ENCODE data around the gene SCUBE2.

Gene SCUBE2

DNA sequence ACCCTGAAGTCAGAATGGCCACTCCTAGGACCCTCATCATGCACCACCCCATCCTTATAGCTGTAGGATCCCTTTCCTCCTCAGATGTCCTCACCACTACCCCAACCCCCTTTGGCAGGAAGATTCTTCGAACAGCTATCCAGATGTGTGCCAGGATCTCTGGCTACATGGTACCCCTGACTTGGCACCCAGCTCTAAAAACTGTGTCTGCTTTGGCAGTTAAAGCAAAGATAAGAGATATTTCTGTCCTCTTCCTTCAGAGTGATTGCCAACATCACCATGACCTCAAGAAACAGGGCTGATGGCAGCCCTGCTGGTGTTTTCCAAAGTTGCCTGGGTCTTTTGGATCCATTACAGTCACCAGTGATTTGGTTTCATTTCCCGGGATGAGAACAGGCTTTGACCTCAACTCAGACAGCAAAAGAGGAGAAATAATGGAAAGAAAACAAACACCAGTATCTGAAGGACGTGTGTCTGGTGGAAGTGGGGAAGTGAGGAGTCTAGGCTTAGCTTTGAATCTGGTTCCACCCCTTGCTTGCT is 83.3 kb downstream of the SCUBE2 start:
- Histone ChIP-seq H3K14ac (ENCODE audit: low read length) (no peak overlapping the region), H2BK5ac (ENCODE audit: low read depth, low read length, poor library complexity) (no peak overlapping the region), H3K4me1 (ENCODE audit: control insufficient read depth in 1 of 2, insufficient read depth in 2 of 2, low read length in 2 of 2) (peaks cover 12 to 13% of the 10 kb centered on the region in 2 experiments), H3K36me3 (ENCODE audit: control insufficient read depth in 1 of 2, insufficient read depth in 2 of 2, low read length in 2 of 2) (no peaks in the 10 kb centered on the region), H4K91ac (ENCODE audit: low read depth, low read length) (no peak overlapping the region), H4K8ac (ENCODE audit: low read depth, low read length) (no peak overlapping the region), H3K9me3 (ENCODE audit: insufficient read depth, low read depth, low read length) (peaks cover 7% of the 10 kb centered on the region), H2AFZ (ENCODE audit: insufficient read depth, low read length, poor library complexity) (no peak overlapping the region), H3K23ac (ENCODE audit: low read length) (no peak overlapping the region), H3K4me2 (ENCODE audit: low read length) (no peak overlapping the region), H2BK12ac (ENCODE audit: low read length) (no peak overlapping the region), H3K79me2 (ENCODE audit: control insufficient read depth, insufficient read depth, low read length, poor library complexity) (no peaks in the 10 kb centered on the region), H4K12ac (ENCODE audit: low read depth, low read length) (no peak overlapping the region), H3K79me1 (ENCODE audit: low read length) (no peaks in the 10 kb centered on the region), H3K9ac (ENCODE audit: low read length) (no peak overlapping the region), H3K27me3 (ENCODE audit: insufficient read depth, low read length) (peaks cover 23% of the 10 kb centered on the region), H3K18ac (ENCODE audit: low read length) (no peak overlapping the region), H3K4ac (ENCODE audit: low read depth, low read length) (no peak overlapping the region), H3K4me3 (ENCODE audit: low read depth, low read length) (no peak overlapping the region), H2BK120ac (ENCODE audit: insufficient read depth, low read length, poor library complexity) (no peak overlapping the region), H2AK5ac (ENCODE audit: low read length) (no peak overlapping the region), H3K27ac (ENCODE audit: low read depth, low read length) (no peak overlapping the region)
- no CpG with 5 or more reads among the region's 3 CpGs for WGBS (ENCODE audit: extremely low coverage, insufficient coverage, insufficient read length)
- no peak for DNase-seq

- H3K36me3 ChIP-seq (ENCODE audit: control insufficient read depth in 1 of 2, insufficient read depth in 2 of 2, low read length in 2 of 2) = no peaks in the 10 kb centered on the region
- H3K4me3 ChIP-seq (ENCODE audit: low read depth, low read length) = no peak overlapping the region
- H2AFZ ChIP-seq (ENCODE audit: insufficient read depth, low read length, poor library complexity) = no peak overlapping the region
- peaks cover 7% of the 10 kb centered on the region for H3K9me3 ChIP-seq (ENCODE audit: insufficient read depth, low read depth, low read length)
- no peak overlapping the region for H3K18ac ChIP-seq (ENCODE audit: low read length)
- H2BK5ac ChIP-seq (ENCODE audit: low read depth, low read length, poor library complexity) = no peak overlapping the region
- H3K4me2 ChIP-seq (ENCODE audit: low read length) = no peak overlapping the region
- H4K12ac ChIP-seq (ENCODE audit: low read depth, low read length) = no peak overlapping the region
- no peak overlapping the region for H2BK120ac ChIP-seq (ENCODE audit: insufficient read depth, low read length, poor library complexity)
- no peaks in the 10 kb centered on the region for H3K79me1 ChIP-seq (ENCODE audit: low read length)
- no peak overlapping the region for H2AK5ac ChIP-seq (ENCODE audit: low read length)
- no peak overlapping the region for H3K4ac ChIP-seq (ENCODE audit: low read depth, low read length)
- H3K9ac ChIP-seq (ENCODE audit: low read length) = no peak overlapping the region
- no peaks in the 10 kb centered on the region for H3K79me2 ChIP-seq (ENCODE audit: control insufficient read depth, insufficient read depth, low read length, poor library complexity)
- no peak for DNase-seq
- H4K8ac ChIP-seq (ENCODE audit: low read depth, low read length) = no peak overlapping the region
- no peak overlapping the region for H3K27ac ChIP-seq (ENCODE audit: low read depth, low read length)
- H4K91ac ChIP-seq (ENCODE audit: low read depth, low read length) = no peak overlapping the region
- H3K4me1 ChIP-seq (ENCODE audit: control insufficient read depth in 1 of 2, insufficient read depth in 2 of 2, low read length in 2 of 2) = peaks cover 12 to 13% of the 10 kb centered on the region in 2 experiments
- peaks cover 29% of the 10 kb centered on the region for H3K27me3 ChIP-seq (ENCODE audit: insufficient read depth, low read length)
- WGBS (ENCODE audit: extremely low coverage, insufficient coverage, insufficient read length) = no CpG with 5 or more reads among the region's 4 CpGs
- H3K23ac ChIP-seq (ENCODE audit: low read length) = no peak overlapping the region
- H3K14ac ChIP-seq (ENCODE audit: low read length) = no peak overlapping the region
- H2BK12ac ChIP-seq (ENCODE audit: low read length) = no peak overlapping the region
Observed at GRCh38 chr11:9005087-9005486, 86.3 kb downstream of the SCUBE2 start.

DNA sequence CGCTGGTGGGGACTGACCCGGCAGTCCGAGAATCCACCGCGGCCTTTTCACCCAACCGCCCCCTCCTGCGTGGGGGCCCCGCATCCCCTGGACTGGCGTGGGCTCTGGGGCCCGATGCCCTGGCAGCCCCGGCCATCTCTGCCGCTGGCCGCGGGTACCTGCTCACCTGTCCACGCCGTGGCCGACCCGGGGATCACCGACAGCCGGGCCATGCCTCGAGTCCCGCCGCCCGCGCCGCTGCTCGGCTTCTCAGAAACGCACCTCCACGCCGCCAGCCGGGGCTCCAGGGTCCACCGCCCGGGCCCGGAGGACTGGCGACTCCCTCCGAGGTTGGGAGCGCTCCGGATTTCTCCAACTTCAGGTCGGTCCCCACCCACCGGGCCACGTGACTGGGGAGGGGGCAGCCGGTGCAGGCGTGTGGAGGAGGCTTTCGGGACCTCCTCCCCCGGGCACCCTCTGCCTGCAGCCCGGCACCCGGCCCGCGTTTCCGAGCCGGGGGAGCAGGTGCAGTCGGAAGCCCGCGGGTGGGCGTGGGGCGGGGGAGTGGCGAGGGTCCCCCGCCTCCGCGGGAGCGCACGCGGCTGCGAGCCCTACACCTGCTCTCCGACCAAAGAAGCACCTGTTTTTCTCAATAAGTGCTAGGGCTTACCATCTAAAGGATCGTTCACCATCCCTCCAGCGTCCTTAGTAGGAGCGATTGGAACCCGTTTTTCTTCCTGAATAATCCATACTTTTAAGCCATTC is 87.0 kb downstream of the SCUBE2 start:
- Histone ChIP-seq H3K23ac (ENCODE audit: low read length) (no peak overlapping the region), H3K27ac (ENCODE audit: low read depth, low read length) (no peak overlapping the region), H3K4me1 (ENCODE audit: control insufficient read depth in 1 of 2, insufficient read depth in 2 of 2, low read length in 2 of 2) (peaks cover 12 to 13% of the 10 kb centered on the region in 2 experiments), H3K79me1 (ENCODE audit: low read length) (no peaks in the 10 kb centered on the region), H3K9me3 (ENCODE audit: insufficient read depth, low read depth, low read length) (peaks cover 7% of the 10 kb centered on the region), H2BK5ac (ENCODE audit: low read depth, low read length, poor library complexity) (no peak overlapping the region), H3K27me3 (ENCODE audit: insufficient read depth, low read length) (peaks cover 29% of the 10 kb centered on the region), H2AK5ac (ENCODE audit: low read length) (no peak overlapping the region), H3K4me2 (ENCODE audit: low read length) (peak overlapping the region; percentile 90), H3K36me3 (ENCODE audit: control insufficient read depth in 1 of 2, insufficient read depth in 2 of 2, low read length in 2 of 2) (no peaks in the 10 kb centered on the region), H4K91ac (ENCODE audit: low read depth, low read length) (no peak overlapping the region), H4K8ac (ENCODE audit: low read depth, low read length) (no peak overlapping the region), H3K4ac (ENCODE audit: low read depth, low read length) (no peak overlapping the region), H2AFZ (ENCODE audit: insufficient read depth, low read length, poor library complexity) (peak overlapping the region; percentile 5), H3K14ac (ENCODE audit: low read length) (no peak overlapping the region), H3K79me2 (ENCODE audit: control insufficient read depth, insufficient read depth, low read length, poor library complexity) (no peaks in the 10 kb centered on the region), H2BK12ac (ENCODE audit: low read length) (no peak overlapping the region), H3K4me3 (ENCODE audit: low read depth, low read length) (peak overlapping the region; percentile 65), H3K18ac (ENCODE audit: low read length) (no peak overlapping the region), H4K12ac (ENCODE audit: low read depth, low read length) (no peak overlapping the region), H2BK120ac (ENCODE audit: insufficient read depth, low read length, poor library complexity) (no peak overlapping the region), H3K9ac (ENCODE audit: low read length) (no peak overlapping the region)
- no CpG with 5 or more reads among the region's 69 CpGs for WGBS (ENCODE audit: extremely low coverage, insufficient coverage, insufficient read length)
- peak in 1 of 2 donors; percentile 15 for DNase-seq

DNA sequence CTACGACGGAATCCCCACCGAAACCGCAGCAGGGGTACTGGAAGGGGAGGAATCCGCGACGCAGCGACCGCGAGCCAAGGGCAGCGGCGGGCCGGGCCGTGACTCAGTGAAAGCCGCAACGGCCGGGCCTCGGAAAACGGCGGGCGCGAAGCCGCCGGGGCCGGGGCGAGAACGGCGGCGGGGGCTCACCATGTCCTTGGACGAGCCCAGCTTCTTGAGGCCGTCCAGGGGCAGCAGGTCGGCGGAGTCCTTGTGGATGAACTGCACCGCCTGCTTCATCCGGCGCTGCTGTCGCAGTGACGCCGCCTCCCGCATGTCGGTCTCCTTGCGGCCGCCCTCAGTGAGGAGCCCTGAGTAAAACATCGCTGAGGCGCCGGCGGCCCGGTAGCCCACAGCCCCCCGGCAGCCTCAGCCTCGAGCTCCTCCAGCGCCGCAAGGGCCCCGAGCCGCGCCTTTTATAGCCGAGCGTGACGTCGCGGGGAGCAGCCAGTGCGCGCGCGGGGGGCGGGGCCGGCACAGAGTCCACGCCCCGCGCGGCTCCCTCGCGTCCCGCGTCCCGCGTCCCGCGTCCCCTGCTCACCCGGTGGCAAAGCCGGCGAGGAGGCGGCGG is 87.7 kb downstream of the SCUBE2 start, which contains the start of gene NRIP3:
NRIP3 (minus strand) TSS at position 429 of the 610 bp plus-strand sequence; CDS start at position 363, 66 bp downstream.
- Histone ChIP-seq H3K27ac (ENCODE audit: low read depth, low read length) (no peak within 1 kb of the TSS), H2BK5ac (ENCODE audit: low read depth, low read length, poor library complexity) (no peak within 1 kb of the TSS), H3K9ac (ENCODE audit: low read length) (no peak within 1 kb of the TSS), H3K4ac (ENCODE audit: low read depth, low read length) (no peak within 1 kb of the TSS), H4K12ac (ENCODE audit: low read depth, low read length) (no peak within 1 kb of the TSS), H4K8ac (ENCODE audit: low read depth, low read length) (peak within 1 kb of the TSS; percentile 4), H3K18ac (ENCODE audit: low read length) (no peak within 1 kb of the TSS), H3K27me3 (ENCODE audit: insufficient read depth, low read length) (peaks cover 29% of the 10 kb centered on the region), H3K79me2 (ENCODE audit: control insufficient read depth, insufficient read depth, low read length, poor library complexity) (no peaks in the 10 kb centered on the region), H2AFZ (ENCODE audit: insufficient read depth, low read length, poor library complexity) (peak within 1 kb of the TSS; percentile 81), H3K36me3 (ENCODE audit: control insufficient read depth in 1 of 2, insufficient read depth in 2 of 2, low read length in 2 of 2) (no peaks in the 10 kb centered on the region), H3K4me1 (ENCODE audit: control insufficient read depth in 1 of 2, insufficient read depth in 2 of 2, low read length in 2 of 2) (peaks cover 12 to 13% of the 10 kb centered on the region in 2 experiments), H4K91ac (ENCODE audit: low read depth, low read length) (no peak within 1 kb of the TSS), H3K4me3 (ENCODE audit: low read depth, low read length) (peak within 1 kb of the TSS; percentile 65), H2AK5ac (ENCODE audit: low read length) (no peak within 1 kb of the TSS), H3K4me2 (ENCODE audit: low read length) (peak within 1 kb of the TSS; percentile 90), H2BK12ac (ENCODE audit: low read length) (no peak within 1 kb of the TSS), H3K9me3 (ENCODE audit: insufficient read depth, low read depth, low read length) (peaks cover 7% of the 10 kb centered on the region), H2BK120ac (ENCODE audit: insufficient read depth, low read length, poor library complexity) (no peak within 1 kb of the TSS), H3K79me1 (ENCODE audit: low read length) (no peaks in the 10 kb centered on the region), H3K23ac (ENCODE audit: low read length) (no peak within 1 kb of the TSS), H3K14ac (ENCODE audit: low read length) (no peak within 1 kb of the TSS)
- WGBS (ENCODE audit: extremely low coverage, insufficient coverage, insufficient read length) = no CpG with 5 or more reads among the region's 83 CpGs
- peak; percentile 50 to 64 for DNase-seq
